Mesendoderm (in vitro differentiated cells): ENCODE measurements around the gene ORC1.

Source experiments
- DNase-seq: peaks from one replicate; pipeline ENCODE4 v3.0.0; 2013
- H2AK5ac ChIP-seq: 2 replicates; pipeline ENCODE4 v1.6.1; 2013; ENCODE audit warnings: low read length, inconsistent platforms
- H2BK120ac ChIP-seq: 2 replicates; pipeline ENCODE4 v1.6.1; 2013; ENCODE audit warnings: low read depth, mild to moderate bottlenecking, low read length, moderate library complexity, mixed read lengths
- H2BK15ac ChIP-seq: replicated peaks from 2 replicates; pipeline ENCODE4 v1.6.1; 2013; ENCODE audit warnings: low read depth, mild to moderate bottlenecking, moderate library complexity
- H2BK5ac ChIP-seq: 2 replicates; pipeline ENCODE4 v1.6.1; 2013; ENCODE audit warnings: low read length, inconsistent platforms
- H3K18ac ChIP-seq: 2 replicates; pipeline ENCODE4 v1.6.1; 2013; ENCODE audit warnings: mild to moderate bottlenecking, low read length, mixed read lengths
- H3K23ac ChIP-seq: one replicate; pipeline ENCODE4 v1.6.1; 2013; ENCODE audit warnings: low read length
- H3K27ac ChIP-seq: 2 replicates; pipeline ENCODE4 v1.5.1; 2013; ENCODE audit warnings: low read depth, mild to moderate bottlenecking, inconsistent platforms, low read length, moderate library complexity
- H3K27me3 ChIP-seq: 2 replicates; pipeline ENCODE4 v1.6.1; 2013; ENCODE audit warnings: low read length, control low read depth, mild to moderate bottlenecking, inconsistent platforms; ENCODE audit not compliant: insufficient read depth, poor library complexity
- H3K36me3 ChIP-seq: 2 replicates; pipeline ENCODE4 v1.6.1; 2013; ENCODE audit warnings: low read length, inconsistent platforms; ENCODE audit not compliant: control insufficient read depth, insufficient read depth
- H3K4ac ChIP-seq: one replicate; pipeline ENCODE4 v1.6.1; 2013; ENCODE audit warnings: low read depth, mild to moderate bottlenecking, low read length, moderate library complexity
- H3K4me1 ChIP-seq: 2 replicates; pipeline ENCODE4 v1.6.1; 2013; ENCODE audit warnings: low read depth, low read length, inconsistent platforms; ENCODE audit not compliant: control insufficient read depth
- H3K4me2 ChIP-seq: 2 replicates; pipeline ENCODE4 v1.6.1; 2013; ENCODE audit warnings: low read length
- H3K4me3 ChIP-seq: 2 replicates; pipeline ENCODE4 v1.5.1; 2013; ENCODE audit warnings: mild to moderate bottlenecking, low read length
- H3K56ac ChIP-seq: one replicate; pipeline ENCODE4 v1.6.1; 2013; ENCODE audit warnings: low read length
- H3K79me1 ChIP-seq: 2 replicates; pipeline ENCODE4 v1.6.1; 2013; ENCODE audit warnings: low read length, inconsistent platforms
- H3K79me2 ChIP-seq: 2 replicates; pipeline ENCODE4 v1.6.1; 2013; ENCODE audit warnings: mild to moderate bottlenecking, low read length; ENCODE audit not compliant: control insufficient read depth, insufficient read depth
- H3K9ac ChIP-seq: 2 replicates; pipeline ENCODE4 v1.6.1; 2013; ENCODE audit warnings: low read length, inconsistent platforms
- H4K5ac ChIP-seq: one replicate; pipeline ENCODE4 v1.6.1; 2013; ENCODE audit warnings: low read length
- H4K8ac ChIP-seq: one replicate; pipeline ENCODE4 v1.6.1; 2013; ENCODE audit warnings: low read depth, mild to moderate bottlenecking, control low read depth, low read length, moderate library complexity
- WGBS: extraction: QIAGEN DNeasy Blood & Tissue Kit; methylation state at CpG from one replicate; pipeline ENCODE4 v1.1.7; 2013; ENCODE audit warnings: low lambda C conversion rate, missing lambda C conversion rate; ENCODE audit not compliant: insufficient coverage; ENCODE audit errors: extremely low coverage; 5-methylcytosine and 5-hydroxymethylcytosine counted together

Gene ORC1

DNA sequence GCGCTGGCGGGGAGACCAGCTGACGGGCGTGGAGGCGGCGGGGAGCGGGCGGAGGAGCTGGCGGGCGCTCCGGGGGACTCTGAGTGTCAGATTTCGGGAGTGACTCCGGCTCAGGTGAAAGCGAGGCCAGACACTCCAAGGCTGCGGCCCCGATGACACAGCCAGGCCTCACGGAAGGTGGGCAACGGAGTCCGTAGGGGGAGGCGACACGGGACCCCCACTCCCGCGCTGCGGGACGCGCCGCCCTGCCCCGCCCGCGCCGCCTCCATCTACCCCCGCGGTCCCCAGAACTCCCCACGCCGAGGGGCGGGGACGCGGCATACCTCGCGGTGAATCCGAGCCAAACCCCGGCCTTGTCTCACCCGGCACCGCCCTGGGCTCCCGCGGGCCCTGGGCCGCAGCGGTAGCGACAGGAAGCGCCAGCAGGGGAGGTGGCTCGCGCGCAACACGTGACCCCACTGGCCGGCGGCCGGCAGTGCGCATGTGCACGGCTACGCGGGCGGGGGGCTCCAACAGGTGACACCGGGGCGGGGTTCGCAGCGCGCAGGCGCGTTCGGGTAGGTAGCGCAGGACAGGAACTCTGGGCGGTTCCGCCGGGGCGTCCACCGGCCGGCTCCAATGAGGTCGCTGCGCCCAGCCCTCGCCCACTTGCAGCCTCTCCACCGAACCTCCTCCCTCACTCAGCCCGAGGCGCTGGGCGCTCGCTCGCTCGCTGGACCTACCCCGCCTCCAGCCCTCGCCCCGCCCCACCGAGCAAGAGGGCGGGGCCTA, 38.3 kb downstream of the ORC1 start, which contains the start of gene CC2D1B:
TSS of gene CC2D1B (minus strand) at position 460 of the 771 bp plus-strand sequence. CDS start 1,585 bp downstream, outside the sequence.
- no CpG with 5 or more reads among the region's 92 CpGs for WGBS
- H4K8ac ChIP-seq = peak within 1 kb of the TSS; percentile 91
- H3K4me1 ChIP-seq = peaks cover 6% of the 10 kb centered on the region
- peaks cover 11% of the 10 kb centered on the region for H3K79me2 ChIP-seq
- DNase-seq = peak; percentile 99
- peak within 1 kb of the TSS; percentile 52 for H2BK120ac ChIP-seq
- H3K4me3 ChIP-seq = peak within 1 kb of the TSS; percentile 79
- H3K4ac ChIP-seq = peak within 1 kb of the TSS; percentile 92
- H3K36me3 ChIP-seq = peaks cover 6% of the 10 kb centered on the region
- H2BK15ac ChIP-seq = no peak within 1 kb of the TSS
- peak within 1 kb of the TSS; percentile 97 for H3K9ac ChIP-seq
- peak within 1 kb of the TSS; percentile 90 for H3K18ac ChIP-seq
- H2BK5ac ChIP-seq = peak within 1 kb of the TSS; percentile 78
- H3K79me1 ChIP-seq = peaks cover 15% of the 10 kb centered on the region
- H3K56ac ChIP-seq = peak within 1 kb of the TSS; percentile 97
- H3K4me2 ChIP-seq = peak within 1 kb of the TSS; percentile 82
- no peak within 1 kb of the TSS for H4K5ac ChIP-seq
- H3K27ac ChIP-seq = peak within 1 kb of the TSS; percentile 93
- H2AK5ac ChIP-seq = peak within 1 kb of the TSS; percentile 51
- no peaks in the 10 kb centered on the region for H3K27me3 ChIP-seq
- peak within 1 kb of the TSS; percentile 56 for H3K23ac ChIP-seq

GRCh38 chr1:52365071-52365745, 39.0 kb downstream of the ORC1 start:
- peak overlapping the region; percentile 29 for H2BK5ac ChIP-seq
- peak overlapping the region; percentile 97 for H3K9ac ChIP-seq
- H3K23ac ChIP-seq = peak overlapping the region; percentile 56
- peak overlapping the region; percentile 51 for H2AK5ac ChIP-seq
- peak overlapping the region; percentile 92 for H3K4ac ChIP-seq
- DNase-seq = peak; percentile 60
- H3K79me1 ChIP-seq = peaks cover 15% of the 10 kb centered on the region
- no peak overlapping the region for H2BK15ac ChIP-seq
- H3K56ac ChIP-seq = peak overlapping the region; percentile 97
- H3K27me3 ChIP-seq = no peaks in the 10 kb centered on the region
- H2BK120ac ChIP-seq = peak overlapping the region; percentile 52
- H3K27ac ChIP-seq = peak overlapping the region; percentile 93
- no peak overlapping the region for H4K5ac ChIP-seq
- H3K36me3 ChIP-seq = peaks cover 8% of the 10 kb centered on the region
- peak overlapping the region; percentile 90 for H3K18ac ChIP-seq
- peaks cover 11% of the 10 kb centered on the region for H3K79me2 ChIP-seq
- H3K4me2 ChIP-seq = peak overlapping the region; percentile 82
- no peak overlapping the region for H4K8ac ChIP-seq
- peak overlapping the region; percentile 79 for H3K4me3 ChIP-seq
- peaks cover 6% of the 10 kb centered on the region for H3K4me1 ChIP-seq
- no CpG with 5 or more reads among the region's 22 CpGs for whole genome bisulfite sequencing

- no peak overlapping the region for H3K27ac ChIP-seq
- no peak overlapping the region for H2AK5ac ChIP-seq
- H2BK5ac ChIP-seq = no peak overlapping the region
- peak; percentile 27 for DNase-seq
- H3K79me2 ChIP-seq = peaks cover 11% of the 10 kb centered on the region
- H3K36me3 ChIP-seq = peaks cover 13% of the 10 kb centered on the region
- no CpG with 5 or more reads among the region's 5 CpGs for WGBS
- no peaks in the 10 kb centered on the region for H3K27me3 ChIP-seq
- no peak overlapping the region for H4K8ac ChIP-seq
- no peak overlapping the region for H3K9ac ChIP-seq
- H3K4me3 ChIP-seq = no peak overlapping the region
- no peak overlapping the region for H3K4ac ChIP-seq
- H3K4me2 ChIP-seq = peak overlapping the region; percentile 20
- H3K23ac ChIP-seq = no peak overlapping the region
- peaks cover 6% of the 10 kb centered on the region for H3K4me1 ChIP-seq
- H2BK120ac ChIP-seq = no peak overlapping the region
- no peak overlapping the region for H3K18ac ChIP-seq
- no peak overlapping the region for H3K56ac ChIP-seq
- peaks cover 15% of the 10 kb centered on the region for H3K79me1 ChIP-seq
- H2BK15ac ChIP-seq = no peak overlapping the region
- no peak overlapping the region for H4K5ac ChIP-seq
These were observed 39.9 kb downstream of the ORC1 start for GRCh38 chr1:52364235-52364839.

DNA sequence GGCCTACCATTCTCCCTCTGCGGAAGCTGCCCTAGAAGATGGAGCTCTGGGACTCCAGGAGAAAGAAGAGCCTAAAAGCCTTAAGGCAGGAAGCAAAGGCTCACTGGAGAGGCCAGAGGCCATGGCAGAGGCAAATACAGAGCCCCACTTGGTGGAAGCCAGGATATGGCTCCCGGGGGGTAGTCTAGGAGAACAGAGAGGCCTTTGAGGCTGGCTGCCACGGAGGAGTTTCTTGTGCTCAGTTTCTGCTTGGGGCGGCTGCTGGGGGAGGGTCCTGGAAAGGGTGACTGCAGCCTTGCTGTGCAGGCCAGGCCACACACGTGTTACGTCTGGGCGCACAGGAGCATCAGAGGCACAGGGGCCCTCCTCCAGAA, 43.6 kb downstream of the ORC1 start:
- H3K4me3 ChIP-seq = no peak overlapping the region
- H3K36me3 ChIP-seq = peaks cover 21% of the 10 kb centered on the region
- H3K27ac ChIP-seq = no peak overlapping the region
- H2AK5ac ChIP-seq = no peak overlapping the region
- H3K9ac ChIP-seq = no peak overlapping the region
- H2BK15ac ChIP-seq = no peak overlapping the region
- no peak overlapping the region for H3K23ac ChIP-seq
- H3K27me3 ChIP-seq = no peaks in the 10 kb centered on the region
- WGBS = no CpG with 5 or more reads among the region's 7 CpGs
- no peak overlapping the region for H2BK120ac ChIP-seq
- no peak overlapping the region for H3K4me2 ChIP-seq
- H3K18ac ChIP-seq = no peak overlapping the region
- no peak overlapping the region for H4K5ac ChIP-seq
- peaks cover 6% of the 10 kb centered on the region for H3K4me1 ChIP-seq
- H2BK5ac ChIP-seq = no peak overlapping the region
- no peak overlapping the region for H3K4ac ChIP-seq
- H4K8ac ChIP-seq = no peak overlapping the region
- peaks cover 11% of the 10 kb centered on the region for H3K79me2 ChIP-seq
- H3K56ac ChIP-seq = no peak overlapping the region
- DNase-seq = no peak
- H3K79me1 ChIP-seq = peaks cover 15% of the 10 kb centered on the region

DNA sequence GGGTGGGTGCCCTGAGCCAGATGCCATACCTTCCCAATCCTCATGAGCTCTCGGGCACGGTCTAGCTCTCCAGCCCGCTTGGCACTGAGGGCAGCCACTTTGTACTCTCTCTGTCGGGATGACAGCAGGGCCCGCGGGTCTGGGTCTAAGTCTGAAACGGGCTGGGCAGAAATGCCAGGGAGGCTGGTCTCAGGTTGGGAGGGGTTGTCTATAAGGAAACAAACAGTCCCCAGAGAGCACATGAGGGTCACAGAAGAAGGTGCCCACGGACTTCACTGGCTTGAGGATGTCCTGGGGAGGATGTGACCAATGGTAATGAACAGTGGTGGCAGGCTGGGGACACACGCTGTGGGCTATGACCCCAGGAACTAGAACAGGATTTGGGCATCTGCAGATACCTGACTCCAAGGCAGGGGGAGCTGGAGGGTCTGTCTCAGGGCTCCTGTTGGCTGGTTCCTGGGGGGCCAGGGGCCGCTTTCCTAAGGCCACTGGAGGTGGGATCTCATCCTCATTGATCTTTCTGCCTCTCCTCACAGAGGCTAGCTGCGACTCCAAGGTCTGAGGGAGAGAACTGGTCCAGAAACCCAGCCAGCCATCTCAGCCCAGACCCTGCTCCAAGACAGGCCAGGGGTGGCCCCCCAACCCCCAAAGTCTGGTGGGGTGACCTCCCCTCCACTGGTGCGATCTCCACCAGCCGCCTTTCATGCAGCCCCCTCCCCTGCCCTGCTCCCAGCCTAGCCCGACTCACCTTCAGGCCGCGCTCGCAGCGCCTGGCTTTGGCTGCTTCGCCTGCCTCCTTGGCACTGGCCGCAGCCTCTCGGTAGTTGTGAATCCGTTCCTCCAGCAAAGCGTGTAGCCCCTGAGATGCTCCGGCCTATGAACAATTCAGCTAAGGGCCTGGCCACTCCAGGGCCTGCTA, 44.3 kb downstream of the ORC1 start:
- H2BK15ac ChIP-seq = no peak overlapping the region
- no peak for DNase-seq
- no peak overlapping the region for H3K27ac ChIP-seq
- H4K5ac ChIP-seq = no peak overlapping the region
- no peaks in the 10 kb centered on the region for H3K27me3 ChIP-seq
- H3K4me2 ChIP-seq = no peak overlapping the region
- peaks cover 7% of the 10 kb centered on the region for H3K79me2 ChIP-seq
- WGBS = no CpG with 5 or more reads among the region's 24 CpGs
- peaks cover 11% of the 10 kb centered on the region for H3K79me1 ChIP-seq
- H3K4me1 ChIP-seq = peaks cover 3% of the 10 kb centered on the region
- H3K36me3 ChIP-seq = peaks cover 24% of the 10 kb centered on the region
- H3K23ac ChIP-seq = no peak overlapping the region
- no peak overlapping the region for H2BK5ac ChIP-seq
- H3K4ac ChIP-seq = no peak overlapping the region
- H3K56ac ChIP-seq = no peak overlapping the region
- no peak overlapping the region for H3K9ac ChIP-seq
- H2AK5ac ChIP-seq = no peak overlapping the region
- no peak overlapping the region for H3K18ac ChIP-seq
- no peak overlapping the region for H2BK120ac ChIP-seq
- no peak overlapping the region for H4K8ac ChIP-seq
- no peak overlapping the region for H3K4me3 ChIP-seq
